GM23338 (cell line): ENCODE results near the gene ALAD. TPM values are rescaled to one million over a fixed set of nuclear protein-coding genes. Genes with fewer than 3 reads are reported as not detected.

Experiments used
- ATAC-seq: fragments of 200-7000 bp; cut with Tn5 transposase; 3 replicates; pipeline ENCODE4 v1.9.1; 2020
- DNase-seq: peaks from one replicate; pipeline ENCODE4 v3.0.0-alpha.2; 2015; ENCODE audit warnings: low spot score
- H2AFZ ChIP-seq: fragments of 200-600 bp; sonication (generic); 2 replicates; pipeline ENCODE4 v1.8.0; 2016; ENCODE audit warnings: antibody characterized with exemption, mild to moderate bottlenecking, moderate library complexity
- H3F3A ChIP-seq: fragments of 200-600 bp; sonication (generic); replicated peaks from 2 replicates; pipeline ENCODE4 v1.8.0; 2017; ENCODE audit warnings: antibody characterized with exemption, mixed run types, low read depth
- H3K27ac ChIP-seq: fragments of 200-600 bp; sonication (generic); 2 replicates; pipeline ENCODE4 v1.6.1; 2016; ENCODE audit warnings: low read depth
- H3K27me3 ChIP-seq: fragments of 200-600 bp; sonication (generic); 2 replicates; pipeline ENCODE4 v1.8.0; 2016; ENCODE audit warnings: mild to moderate bottlenecking, mixed run types, moderate library complexity; ENCODE audit not compliant: insufficient read depth
- H3K36me3 ChIP-seq: fragments of 200-600 bp; sonication (generic); 2 replicates; pipeline ENCODE4 v1.8.0; 2016; ENCODE audit warnings: mild to moderate bottlenecking; ENCODE audit not compliant: insufficient read depth
- H3K4me1 ChIP-seq: fragments of 200-600 bp; sonication (generic); 2 replicates; pipeline ENCODE4 v1.8.0; 2016; ENCODE audit warnings: mild to moderate bottlenecking, moderate library complexity; ENCODE audit not compliant: insufficient read depth
- H3K4me2 ChIP-seq: fragments of 200-600 bp; sonication (generic); 2 replicates; pipeline ENCODE4 v1.7.1; 2017; ENCODE audit warnings: mixed run types
- H3K4me3 ChIP-seq: fragments of 200-600 bp; sonication (generic); 2 replicates; pipeline ENCODE4 v1.6.1; 2016; ENCODE audit warnings: mixed run types
- H3K79me2 ChIP-seq: fragments of 200-600 bp; sonication (generic); replicated peaks from 2 replicates; pipeline ENCODE4 v1.8.0; 2017; ENCODE audit warnings: mild to moderate bottlenecking; ENCODE audit not compliant: insufficient read depth
- H3K9me2 ChIP-seq: fragments of 200-600 bp; sonication (generic); 2 replicates; pipeline ENCODE4 v1.8.0; 2017; ENCODE audit not compliant: insufficient read depth
- H4K20me1 ChIP-seq: fragments of 200-600 bp; sonication (generic); replicated peaks from 2 replicates; pipeline ENCODE4 v1.8.0; 2017; ENCODE audit warnings: mild to moderate bottlenecking; ENCODE audit not compliant: insufficient read depth
- H3K27ac Mint-ChIP-seq: 2 replicates; pipeline ENCODE4 v1.8.0; 2020; ENCODE audit warnings: inconsistent platforms, mild to moderate bottlenecking, moderate library complexity, mixed read lengths
- H3K27me3 Mint-ChIP-seq: 3 replicates; pipeline ENCODE4 v1.8.0; 2022; ENCODE audit warnings: low read depth, mild to moderate bottlenecking, moderate library complexity, mixed read lengths, inconsistent platforms; ENCODE audit not compliant: insufficient read depth, poor library complexity
- H3K36me3 Mint-ChIP-seq: 3 replicates; pipeline ENCODE4 v1.8.0; 2021; ENCODE audit warnings: low read depth, mild to moderate bottlenecking, inconsistent platforms, moderate library complexity, mixed read lengths
- H3K4me1 Mint-ChIP-seq: 3 replicates; pipeline ENCODE4 v1.8.0; 2020; ENCODE audit warnings: mild to moderate bottlenecking, inconsistent platforms, mixed read lengths
- H3K4me3 Mint-ChIP-seq: 3 replicates; pipeline ENCODE4 v1.8.0; 2021; ENCODE audit warnings: moderate library complexity, mild to moderate bottlenecking, inconsistent platforms, mixed read lengths
- H3K9me3 Mint-ChIP-seq: 3 replicates; pipeline ENCODE4 v1.8.0; 2020; ENCODE audit warnings: moderate library complexity, mild to moderate bottlenecking, inconsistent platforms, mixed read lengths
- CTCF ChIP-seq, 2 experiments: fragments of 200-600 bp in 1 of 2; sonication (generic) in 1 of 2; conservative IDR thresholded peaks; 2 replicates each; pipeline versions ENCODE4 v1.5.1 to v1.6.1; 2016 to 2017; ENCODE audit warnings: antibody characterized with exemption in 2 of 2, low read depth in 2 of 2, mild to moderate bottlenecking in 2 of 2, moderate library complexity in 1 of 2
- JUNB ChIP-seq: IDR thresholded peaks from one replicate; pipeline ENCODE4 v1.6.1; 2016; ENCODE audit warnings: antibody characterized with exemption; ENCODE audit not compliant: unreplicated experiment
- NANOG ChIP-seq: IDR thresholded peaks from 2 replicates; pipeline ENCODE4 v1.6.1; 2016; ENCODE audit warnings: antibody characterized with exemption, borderline replicate concordance
- POLR2AphosphoS5 ChIP-seq: IDR thresholded peaks from 2 replicates; pipeline ENCODE4 v1.6.1; 2016; ENCODE audit warnings: antibody characterized with exemption, low read depth
- REST ChIP-seq: IDR thresholded peaks from one replicate; pipeline ENCODE4 v1.6.1; 2018; ENCODE audit warnings: antibody characterized with exemption; ENCODE audit not compliant: unreplicated experiment
- STAT1 ChIP-seq: IDR thresholded peaks from one replicate; pipeline ENCODE4 v1.6.1; 2016; ENCODE audit warnings: antibody characterized with exemption; ENCODE audit not compliant: unreplicated experiment
- ZNF462 ChIP-seq: fragments of 250-450 bp; sonication (Bioruptor Pico); IDR thresholded peaks from 2 replicates; pipeline ENCODE4 v1.5.0; 2020; ENCODE audit warnings: mild to moderate bottlenecking, moderate library complexity
- polyA plus RNA-seq: library from polyadenylated mRNA; unstranded; fragments of >200 nt; fragmentation: Nextera tagmentation; extraction: Ambion mirVana; gene quantifications from 2 replicates; pipeline ENCODE4 v1.2.1, GENCODE V29; 2016
- total RNA-seq: library from RNA; depleted of rRNA; stranded (reverse); fragments of >200 nt; shearing (Covaris generic); gene quantifications from 2 replicates; pipeline ENCODE4 v1.2.3, GENCODE V29; 2014

The ALAD gene
- total and polyA plus RNA-seq, 2 experiments from 2014 or later, result 7.1 to 10.1 TPM

- Histone ChIP-seq H3K79me2 (no peaks in the 10 kb centered on the region), H3K27me3 (no peaks in the 10 kb centered on the region), H3K9me2 (no peaks in the 10 kb centered on the region), H3K36me3 (no peaks in the 10 kb centered on the region), H4K20me1 (no peaks in the 10 kb centered on the region), H3K4me3 (no peak overlapping the region), H2AFZ (no peak overlapping the region), H3K4me1 (no peaks in the 10 kb centered on the region), H3K27ac (no peak overlapping the region), H3F3A (0 out of 2 replicates have a peak, but pooled peaks cover 3% of the 10 kb centered on the region), H3K4me2 (no peak overlapping the region)
- no peaks in the 10 kb centered on the region; the same call in 2 of the 3 replicates for H3K36me3 Mint-ChIP-seq
- DNase-seq (no peak), ATAC-seq (no peak)
- TF ChIP-seq STAT1 (no peak), REST (no peak), CTCF (conservative IDR thresholded peaks at IDR 0.05; ENCODE audit: low read depth in 2 of 2) (no peak), ZNF462 (no peak), JUNB (no peak), NANOG (no peak), POLR2AphosphoS5 (no peak)
- H3K9me3 Mint-ChIP-seq, result no peaks in the 10 kb centered on the region
- H3K4me1 Mint-ChIP-seq, result peaks cover 4% of the 10 kb centered on the region; the same call in 2 of the 3 replicates
- no peak overlapping the region for H3K4me3 Mint-ChIP-seq
- H3K27me3 Mint-ChIP-seq, result peaks cover 8% of the 10 kb centered on the region
- no peak overlapping the region for H3K27ac Mint-ChIP-seq
Measured at GRCh38 chr9:113398796-113399195, 2.3 kb downstream of the ALAD start.
